ENCODE data around the gene LAMC2.

Gene LAMC2

DNA sequence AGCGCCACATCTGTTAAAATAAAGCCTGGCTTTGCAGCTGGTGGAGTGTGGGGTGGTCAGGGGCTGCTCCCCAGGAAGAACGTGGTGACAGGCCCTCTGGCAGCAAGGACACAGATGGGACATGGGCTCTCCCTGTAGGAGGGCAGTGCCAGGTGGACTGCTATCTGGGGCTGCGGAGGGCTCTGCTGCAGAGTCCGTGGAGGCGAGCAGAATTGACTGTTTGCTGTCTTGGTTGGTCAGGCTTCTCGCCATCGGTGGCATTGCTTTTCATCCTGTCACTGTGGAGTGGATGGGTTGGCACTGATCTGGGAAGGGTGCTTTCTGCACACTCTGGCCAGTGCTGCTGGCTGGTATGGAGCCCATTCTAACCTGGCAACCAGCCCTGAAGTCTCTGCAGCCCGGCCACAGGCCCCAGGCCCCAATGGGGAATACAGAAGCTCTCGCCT is 103.0 kb downstream of the LAMC2 start:
- TF ChIP-seq SIN3A (IDR thresholded peaks at IDR 0.05; ENCODE audit: borderline replicate concordance, insufficient read depth, low read length) (no peak), TAF1 (IDR thresholded peaks at IDR 0.05; ENCODE audit: borderline replicate concordance, insufficient read depth, low read length) (no peak), POLR2AphosphoS5 (IDR thresholded peaks at IDR 0.05; ENCODE audit: low read depth, low read length) (no peak), FOXP2 (optimal IDR thresholded peaks at IDR 0.05; ENCODE audit: borderline replicate concordance, extremely low read depth, extremely low read length, insufficient read depth) (no peak)
- TF ChIP-seq, protein P1, sequence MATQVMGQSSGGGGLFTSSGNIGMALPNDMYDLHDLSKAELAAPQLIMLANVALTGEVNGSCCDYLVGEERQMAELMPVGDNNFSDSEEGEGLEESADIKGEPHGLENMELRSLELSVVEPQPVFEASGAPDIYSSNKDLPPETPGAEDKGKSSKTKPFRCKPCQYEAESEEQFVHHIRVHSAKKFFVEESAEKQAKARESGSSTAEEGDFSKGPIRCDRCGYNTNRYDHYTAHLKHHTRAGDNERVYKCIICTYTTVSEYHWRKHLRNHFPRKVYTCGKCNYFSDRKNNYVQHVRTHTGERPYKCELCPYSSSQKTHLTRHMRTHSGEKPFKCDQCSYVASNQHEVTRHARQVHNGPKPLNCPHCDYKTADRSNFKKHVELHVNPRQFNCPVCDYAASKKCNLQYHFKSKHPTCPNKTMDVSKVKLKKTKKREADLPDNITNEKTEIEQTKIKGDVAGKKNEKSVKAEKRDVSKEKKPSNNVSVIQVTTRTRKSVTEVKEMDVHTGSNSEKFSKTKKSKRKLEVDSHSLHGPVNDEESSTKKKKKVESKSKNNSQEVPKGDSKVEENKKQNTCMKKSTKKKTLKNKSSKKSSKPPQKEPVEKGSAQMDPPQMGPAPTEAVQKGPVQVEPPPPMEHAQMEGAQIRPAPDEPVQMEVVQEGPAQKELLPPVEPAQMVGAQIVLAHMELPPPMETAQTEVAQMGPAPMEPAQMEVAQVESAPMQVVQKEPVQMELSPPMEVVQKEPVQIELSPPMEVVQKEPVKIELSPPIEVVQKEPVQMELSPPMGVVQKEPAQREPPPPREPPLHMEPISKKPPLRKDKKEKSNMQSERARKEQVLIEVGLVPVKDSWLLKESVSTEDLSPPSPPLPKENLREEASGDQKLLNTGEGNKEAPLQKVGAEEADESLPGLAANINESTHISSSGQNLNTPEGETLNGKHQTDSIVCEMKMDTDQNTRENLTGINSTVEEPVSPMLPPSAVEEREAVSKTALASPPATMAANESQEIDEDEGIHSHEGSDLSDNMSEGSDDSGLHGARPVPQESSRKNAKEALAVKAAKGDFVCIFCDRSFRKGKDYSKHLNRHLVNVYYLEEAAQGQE (IDR thresholded peaks at IDR 0.05; ENCODE audit: insufficient read depth in 1 of 2, low read depth in 2 of 2, low read length in 2 of 2): no peak

DNA sequence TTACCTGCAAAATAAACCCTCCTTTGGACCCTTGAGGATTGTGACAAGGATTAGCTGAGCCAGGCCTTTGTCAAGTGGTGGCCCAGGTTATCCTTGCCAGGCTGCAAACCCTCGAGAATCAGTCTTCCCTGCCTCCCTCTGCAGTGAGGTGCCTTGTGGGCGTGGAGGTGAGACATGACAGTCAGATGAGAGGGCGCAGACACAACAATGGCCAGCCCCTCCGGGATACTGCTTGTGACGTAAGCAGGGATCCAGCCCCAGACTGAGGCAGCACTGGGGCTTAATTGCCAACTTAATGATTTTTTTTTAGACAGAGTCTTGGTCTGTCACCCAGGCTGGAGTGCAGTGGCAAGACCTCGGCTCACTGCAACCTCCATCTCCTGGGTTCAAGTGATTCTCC is 104.6 kb downstream of the LAMC2 start:
- TF ChIP-seq POLR2AphosphoS5 (IDR thresholded peaks at IDR 0.05; ENCODE audit: low read depth, low read length) (no peak), FOXP2 (optimal IDR thresholded peaks at IDR 0.05; ENCODE audit: borderline replicate concordance, extremely low read depth, extremely low read length, insufficient read depth) (no peak)
- TF ChIP-seq, protein P1 (IDR thresholded peaks at IDR 0.05; ENCODE audit: insufficient read depth in 1 of 2, low read depth in 2 of 2, low read length in 2 of 2): no peak

DNA sequence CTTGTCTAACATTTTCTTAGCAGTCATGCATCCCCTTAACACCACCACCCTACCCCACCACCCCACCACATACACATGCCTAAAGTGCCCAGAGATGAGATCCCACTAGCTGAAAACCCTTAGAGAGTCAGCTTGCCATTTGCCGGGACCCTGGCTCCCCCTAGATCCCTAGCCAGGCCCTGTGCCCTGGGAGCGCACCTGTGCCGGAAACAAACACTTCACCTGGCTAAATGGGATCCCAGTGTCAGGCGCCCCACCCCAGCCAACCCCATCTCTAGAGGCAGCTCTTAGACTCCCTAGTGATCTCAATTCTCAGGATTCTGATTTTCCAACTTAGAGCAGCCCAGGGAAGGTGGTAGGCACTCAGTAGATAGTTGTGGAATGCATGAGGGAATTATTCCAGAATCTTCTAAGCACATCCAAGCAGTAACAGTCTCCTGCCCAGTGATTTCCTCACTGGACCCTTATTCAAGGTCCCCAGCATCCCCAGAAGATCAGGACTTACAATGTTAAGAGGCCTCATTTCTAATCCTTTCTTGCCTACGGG is 105.2 kb downstream of the LAMC2 start:
- no peak for TF ChIP-seq TAF1 (IDR thresholded peaks at IDR 0.05; ENCODE audit: borderline replicate concordance, insufficient read depth, low read length)
- TF ChIP-seq SIN3A (IDR thresholded peaks at IDR 0.05; ENCODE audit: borderline replicate concordance, insufficient read depth, low read length): no peak
- no peak for TF ChIP-seq POLR2AphosphoS5 (IDR thresholded peaks at IDR 0.05; ENCODE audit: low read depth, low read length)
- TF ChIP-seq, protein P1 (IDR thresholded peaks at IDR 0.05; ENCODE audit: insufficient read depth in 1 of 2, low read depth in 2 of 2, low read length in 2 of 2): no peak
- no peak for TF ChIP-seq FOXP2 (optimal IDR thresholded peaks at IDR 0.05; ENCODE audit: borderline replicate concordance, extremely low read depth, extremely low read length, insufficient read depth)

DNA sequence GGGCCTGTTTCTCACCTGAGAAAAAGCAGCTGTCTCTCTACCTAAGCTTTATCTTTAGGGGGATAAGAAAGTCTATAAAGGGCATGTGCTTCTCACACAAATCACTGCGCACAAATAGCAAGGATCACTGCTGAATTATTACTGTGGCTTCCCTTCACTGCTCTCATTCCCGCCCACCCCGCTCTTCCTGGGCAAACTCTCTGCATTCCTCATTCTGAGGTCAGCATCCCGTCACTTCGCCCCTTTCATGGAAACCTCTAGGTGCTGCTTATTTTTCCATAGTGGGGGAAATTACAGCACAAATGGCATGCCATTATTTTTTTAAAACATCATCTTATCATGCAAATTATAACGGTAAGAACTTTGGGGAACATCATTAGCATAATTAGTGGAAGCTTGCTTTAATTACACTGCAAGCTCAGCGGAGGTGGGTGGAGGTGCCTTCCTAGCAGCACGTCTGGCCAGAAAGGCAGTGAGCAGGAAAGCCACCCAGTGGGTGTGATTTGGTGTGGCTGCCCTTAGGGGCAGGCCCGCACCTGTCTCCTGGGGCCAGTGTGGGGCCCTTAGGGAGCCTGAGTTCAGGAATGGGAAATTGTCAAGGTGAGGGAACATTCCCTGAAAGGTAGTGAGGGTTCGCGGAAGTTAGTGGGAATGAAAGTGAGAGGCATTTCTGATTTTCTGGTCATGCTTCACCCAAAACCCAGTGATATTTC is 105.9 kb downstream of the LAMC2 start:
- no peak for TF ChIP-seq TAF1 (IDR thresholded peaks at IDR 0.05; ENCODE audit: borderline replicate concordance, insufficient read depth, low read length)
- TF ChIP-seq, protein P1 (IDR thresholded peaks at IDR 0.05; ENCODE audit: insufficient read depth in 1 of 2, low read depth in 2 of 2, low read length in 2 of 2): no peak
- TF ChIP-seq SIN3A (IDR thresholded peaks at IDR 0.05; ENCODE audit: borderline replicate concordance, insufficient read depth, low read length): no peak
- no peak for TF ChIP-seq POLR2AphosphoS5 (IDR thresholded peaks at IDR 0.05; ENCODE audit: low read depth, low read length)
- no peak for TF ChIP-seq FOXP2 (optimal IDR thresholded peaks at IDR 0.05; ENCODE audit: borderline replicate concordance, extremely low read depth, extremely low read length, insufficient read depth)

Measured in PFSK-1 (cell line).